Heart left ventricle (tissue), 13 donors: Measurements from ENCODE around the gene PTGFRN.

ENCODE experiments used
- POLR2A ChIP-seq, 2 donors: fragments of 450-650 bp; IDR thresholded peaks; one replicate each; pipeline ENCODE4 v1.6.1; 2017; ENCODE audit warnings: antibody characterized with exemption in 2 of 2, mild to moderate bottlenecking in 2 of 2, moderate library complexity in 2 of 2
- TF ChIP-seq, protein P1 (sequence below), 12 donors: fragments of 200-600 bp; sonication (generic) in 4 of 12; IDR thresholded peaks; one replicate each; pipeline versions ENCODE4 v1.5.0 to v1.8.0; 2018 to 2022; ENCODE audit warnings: antibody characterized with exemption in 12 of 12, mild to moderate bottlenecking in 5 of 12
- donor health status: ischemic (EF 13 %, LVEDD 7.1; RV severe dilation, severe dysfunction).
- donor health status: DM: no; HTN: yes; CAD: no.
- donor health status: DM: no; HTN: no; CAD: no.
- donor health status: ischemic (EF 25% LVEDD 6.9; RV normal size, moderate dysfunction).
- donor health status: ischemic (EF 25% LVEDD 5.7; RV mildly dilated, moderate dysfunction).
- donor health status: ischemic (EF 35%, LVEDD 5.7; RV mildly dilated, moderate dysfunction).
- donor health status: nonischemic (EF 11% LVEDD 7.7; RV severe dilation, severe dysfunction).
- donor health status: DM: yes; HTN: yes; CAD: no.
- donor health status: PGD.
- donor health status: ischemic (EF 29% LVEDD 5.4; RV normal size, mild dysfunction).
- donor health status: nonischemic (EF 23%, LVEDD 6.1; RV moderate dilation, normal function).

DNA sequence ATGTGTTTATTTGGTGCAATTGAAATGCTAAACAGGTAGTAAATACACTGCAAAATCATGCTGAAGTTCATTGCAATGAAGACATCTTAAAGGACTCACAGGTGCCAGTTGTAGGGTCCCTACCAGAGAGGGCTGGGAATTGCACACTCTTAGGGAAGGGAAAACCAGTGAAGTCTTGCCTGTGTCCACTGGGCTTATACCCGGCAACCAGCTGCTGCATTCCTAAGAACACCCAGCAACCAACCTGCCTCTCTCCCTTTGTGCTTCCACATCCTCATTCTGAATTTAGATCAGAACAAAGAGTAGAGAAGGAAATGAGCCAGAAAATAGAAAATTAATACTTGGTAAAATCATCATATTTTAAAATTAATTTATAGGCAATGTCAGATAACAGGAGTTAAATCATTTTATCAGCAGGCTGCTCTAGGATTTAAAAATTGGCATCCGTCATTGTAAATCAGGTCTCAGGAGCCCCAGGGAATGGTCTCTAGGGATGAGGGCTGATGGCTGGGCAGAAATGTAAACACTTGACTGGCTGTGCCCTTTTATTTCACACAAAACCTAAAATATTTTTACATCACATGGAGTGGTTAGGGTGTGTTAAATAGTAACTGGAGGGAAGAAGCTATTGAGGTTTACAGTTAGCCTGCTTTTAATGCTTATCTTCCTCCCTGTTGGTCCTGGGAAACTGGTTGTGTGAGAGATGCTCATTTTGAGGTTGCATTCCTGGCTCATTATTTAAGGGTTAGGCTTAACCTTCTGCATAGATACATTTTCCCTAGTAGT, 31.3 kb downstream of the PTGFRN start:
- no peak for TF ChIP-seq POLR2A (IDR thresholded peaks at IDR 0.05)
- TF ChIP-seq, protein P1, sequence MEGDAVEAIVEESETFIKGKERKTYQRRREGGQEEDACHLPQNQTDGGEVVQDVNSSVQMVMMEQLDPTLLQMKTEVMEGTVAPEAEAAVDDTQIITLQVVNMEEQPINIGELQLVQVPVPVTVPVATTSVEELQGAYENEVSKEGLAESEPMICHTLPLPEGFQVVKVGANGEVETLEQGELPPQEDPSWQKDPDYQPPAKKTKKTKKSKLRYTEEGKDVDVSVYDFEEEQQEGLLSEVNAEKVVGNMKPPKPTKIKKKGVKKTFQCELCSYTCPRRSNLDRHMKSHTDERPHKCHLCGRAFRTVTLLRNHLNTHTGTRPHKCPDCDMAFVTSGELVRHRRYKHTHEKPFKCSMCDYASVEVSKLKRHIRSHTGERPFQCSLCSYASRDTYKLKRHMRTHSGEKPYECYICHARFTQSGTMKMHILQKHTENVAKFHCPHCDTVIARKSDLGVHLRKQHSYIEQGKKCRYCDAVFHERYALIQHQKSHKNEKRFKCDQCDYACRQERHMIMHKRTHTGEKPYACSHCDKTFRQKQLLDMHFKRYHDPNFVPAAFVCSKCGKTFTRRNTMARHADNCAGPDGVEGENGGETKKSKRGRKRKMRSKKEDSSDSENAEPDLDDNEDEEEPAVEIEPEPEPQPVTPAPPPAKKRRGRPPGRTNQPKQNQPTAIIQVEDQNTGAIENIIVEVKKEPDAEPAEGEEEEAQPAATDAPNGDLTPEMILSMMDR (IDR thresholded peaks at IDR 0.05) = no peak
